ENCODE data around the gene SLC13A3. TPM values are rescaled to one million over a fixed set of nuclear protein-coding genes. Genes with fewer than 3 reads are reported as not detected.

The SLC13A3 gene
- polyA plus RNA-seq, 1 donor, result 3.7 TPM

DNA sequence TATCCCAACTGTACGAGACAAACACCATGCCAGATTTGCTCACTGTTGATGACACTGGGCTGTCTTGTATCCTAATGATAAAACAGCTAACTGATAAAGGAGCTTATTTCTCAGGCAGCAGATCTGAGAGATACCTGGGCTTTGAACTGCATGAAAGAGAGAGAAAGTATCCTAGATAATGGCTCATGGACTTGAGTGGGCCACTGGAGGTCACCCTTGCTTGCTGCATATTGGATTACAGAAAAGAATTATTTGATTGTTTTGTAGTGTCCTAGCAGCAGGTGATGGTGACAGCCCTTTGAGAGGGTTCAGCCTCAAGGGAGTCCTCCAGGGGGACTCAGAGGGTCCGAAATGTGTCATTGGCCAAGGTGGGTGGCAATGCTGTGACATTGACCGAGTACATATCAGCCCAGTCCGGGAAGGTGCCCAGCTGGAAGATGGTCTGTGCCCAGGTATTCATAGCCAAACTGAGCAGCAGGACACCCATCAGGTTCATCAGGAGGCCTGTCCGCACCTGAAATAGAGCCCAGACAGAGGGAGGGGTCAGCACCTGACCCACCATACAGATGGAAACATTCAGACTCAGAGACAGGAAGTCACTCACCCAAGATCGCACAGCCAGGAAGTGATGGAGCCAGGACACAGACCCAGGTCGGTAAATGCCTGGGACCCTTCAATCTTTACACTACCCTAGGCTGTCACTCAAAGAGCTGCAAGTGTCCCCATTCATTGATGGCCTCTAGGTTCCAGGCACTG is 91.4 kb downstream of the SLC13A3 start:
- no peaks in the 10 kb centered on the region for H3K36me3 ChIP-seq (ENCODE audit: control insufficient read depth, insufficient read depth, low read length)
- H3K4me3 ChIP-seq (ENCODE audit: low read length), result no peak overlapping the region
- H3K27ac ChIP-seq (ENCODE audit: low read length), result no peak overlapping the region
- H3K27me3 ChIP-seq (ENCODE audit: control insufficient read depth, insufficient read depth, low read length), result peaks cover 2% of the 10 kb centered on the region
- no CpG with 5 or more reads among the region's 7 CpGs for WGBS (ENCODE audit: insufficient coverage, low lambda C conversion rate)
- H3K9me3 ChIP-seq (ENCODE audit: control insufficient read depth, low read depth, low read length), result no peaks in the 10 kb centered on the region
- peaks cover 5% of the 10 kb centered on the region for H3K4me1 ChIP-seq (ENCODE audit: control insufficient read depth, insufficient read depth, low read length)
- DNase-seq, result no peak

- H3K27me3 ChIP-seq (ENCODE audit: control insufficient read depth, insufficient read depth, low read length), result peaks cover 2% of the 10 kb centered on the region
- H3K27ac ChIP-seq (ENCODE audit: low read length), result no peak overlapping the region
- H3K36me3 ChIP-seq (ENCODE audit: control insufficient read depth, insufficient read depth, low read length), result no peaks in the 10 kb centered on the region
- peaks cover 5% of the 10 kb centered on the region for H3K4me1 ChIP-seq (ENCODE audit: control insufficient read depth, insufficient read depth, low read length)
- no peak for DNase-seq
- 100% methylated on average over 1 of the region's 3 CpGs for WGBS (ENCODE audit: insufficient coverage, low lambda C conversion rate)
- H3K4me3 ChIP-seq (ENCODE audit: low read length), result no peak overlapping the region
- no peaks in the 10 kb centered on the region for H3K9me3 ChIP-seq (ENCODE audit: control insufficient read depth, low read depth, low read length)
Measured at GRCh38 chr20:46559001-46559400, 92.3 kb downstream of the SLC13A3 start.

- no peak overlapping the region for H3K4me3 ChIP-seq (ENCODE audit: low read length)
Measured at GRCh38 chr20:46558511-46558959, 92.7 kb downstream of the SLC13A3 start.

GRCh38 chr20:46557231-46557956 is 93.9 kb downstream of the SLC13A3 start:
- Histone ChIP-seq H3K9me3 (ENCODE audit: control insufficient read depth, low read depth, low read length) (no peaks in the 10 kb centered on the region), H3K4me3 (ENCODE audit: low read length) (no peak overlapping the region), H3K27me3 (ENCODE audit: control insufficient read depth, insufficient read depth, low read length) (peaks cover 2% of the 10 kb centered on the region), H3K27ac (ENCODE audit: low read length) (no peak overlapping the region), H3K4me1 (ENCODE audit: control insufficient read depth, insufficient read depth, low read length) (peaks cover 5% of the 10 kb centered on the region), H3K36me3 (ENCODE audit: control insufficient read depth, insufficient read depth, low read length) (no peaks in the 10 kb centered on the region)
- WGBS (ENCODE audit: insufficient coverage, low lambda C conversion rate), result no CpG with 5 or more reads among the region's 8 CpGs
- no peak for DNase-seq

More at GRCh38 chr20:46558511-46558959, 92.7 kb downstream of the SLC13A3 start:
- Histone ChIP-seq H3K9me3 (ENCODE audit: control insufficient read depth, low read depth, low read length) (no peaks in the 10 kb centered on the region), H3K27ac (ENCODE audit: low read length) (no peak overlapping the region), H3K36me3 (ENCODE audit: control insufficient read depth, insufficient read depth, low read length) (no peaks in the 10 kb centered on the region), H3K27me3 (ENCODE audit: control insufficient read depth, insufficient read depth, low read length) (peaks cover 2% of the 10 kb centered on the region), H3K4me1 (ENCODE audit: control insufficient read depth, insufficient read depth, low read length) (peaks cover 5% of the 10 kb centered on the region)
- DNase-seq, result peak; percentile 53 to 66
- no CpG with 5 or more reads among the region's 5 CpGs for WGBS (ENCODE audit: insufficient coverage, low lambda C conversion rate)

- Histone ChIP-seq H3K27me3 (ENCODE audit: control insufficient read depth, insufficient read depth, low read length) (peaks cover 2% of the 10 kb centered on the region), H3K36me3 (ENCODE audit: control insufficient read depth, insufficient read depth, low read length) (no peaks in the 10 kb centered on the region), H3K9me3 (ENCODE audit: control insufficient read depth, low read depth, low read length) (no peaks in the 10 kb centered on the region), H3K4me1 (ENCODE audit: control insufficient read depth, insufficient read depth, low read length) (no peaks in the 10 kb centered on the region), H3K4me3 (ENCODE audit: low read length) (no peak overlapping the region), H3K27ac (ENCODE audit: low read length) (no peak overlapping the region)
- 92% methylated on average over 3 of the region's 4 CpGs for WGBS (ENCODE audit: insufficient coverage, low lambda C conversion rate)
- DNase-seq, result no peak
Measured at GRCh38 chr20:46555370-46555956, 95.8 kb downstream of the SLC13A3 start.

DNA sequence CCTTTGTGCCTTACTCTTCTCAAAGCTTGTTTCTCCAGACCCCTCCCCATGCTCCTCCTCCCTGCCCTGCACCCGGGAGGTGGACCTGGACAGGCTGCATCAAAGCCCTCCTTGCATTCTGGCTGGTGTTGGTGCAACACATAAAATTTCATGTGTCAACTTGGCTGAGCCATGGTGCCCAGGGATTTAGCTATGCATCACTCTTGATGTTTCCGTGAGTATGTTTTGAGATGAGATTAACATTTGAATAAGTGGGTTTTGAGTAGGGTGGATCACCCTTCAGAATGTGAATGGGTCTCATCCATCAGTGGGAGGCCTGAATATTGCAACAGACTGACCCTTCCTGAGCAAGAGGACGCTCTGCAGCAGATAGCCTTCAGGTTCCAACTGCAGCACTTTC is 96.4 kb downstream of the SLC13A3 start:
- H3K9me3 ChIP-seq (ENCODE audit: control insufficient read depth, low read depth, low read length), result no peaks in the 10 kb centered on the region
- peaks cover 2% of the 10 kb centered on the region for H3K27me3 ChIP-seq (ENCODE audit: control insufficient read depth, insufficient read depth, low read length)
- WGBS (ENCODE audit: insufficient coverage, low lambda C conversion rate), result no CpG with 5 or more reads among the region's 3 CpGs
- no peaks in the 10 kb centered on the region for H3K36me3 ChIP-seq (ENCODE audit: control insufficient read depth, insufficient read depth, low read length)
- no peak overlapping the region for H3K27ac ChIP-seq (ENCODE audit: low read length)
- no peak overlapping the region for H3K4me3 ChIP-seq (ENCODE audit: low read length)
- no peaks in the 10 kb centered on the region for H3K4me1 ChIP-seq (ENCODE audit: control insufficient read depth, insufficient read depth, low read length)
- DNase-seq, result no peak

- Histone ChIP-seq H3K9me3 (ENCODE audit: control insufficient read depth, low read depth, low read length) (no peaks in the 10 kb centered on the region), H3K27ac (ENCODE audit: low read length) (no peak overlapping the region), H3K4me3 (ENCODE audit: low read length) (no peak overlapping the region), H3K36me3 (ENCODE audit: control insufficient read depth, insufficient read depth, low read length) (no peaks in the 10 kb centered on the region), H3K27me3 (ENCODE audit: control insufficient read depth, insufficient read depth, low read length) (peaks cover 2% of the 10 kb centered on the region), H3K4me1 (ENCODE audit: control insufficient read depth, insufficient read depth, low read length) (no peaks in the 10 kb centered on the region)
- WGBS (ENCODE audit: insufficient coverage, low lambda C conversion rate), result 100% methylated on average over 1 of the region's 3 CpGs
- DNase-seq, result no peak
Measured at GRCh38 chr20:46553926-46554325, 97.3 kb downstream of the SLC13A3 start.

DNA sequence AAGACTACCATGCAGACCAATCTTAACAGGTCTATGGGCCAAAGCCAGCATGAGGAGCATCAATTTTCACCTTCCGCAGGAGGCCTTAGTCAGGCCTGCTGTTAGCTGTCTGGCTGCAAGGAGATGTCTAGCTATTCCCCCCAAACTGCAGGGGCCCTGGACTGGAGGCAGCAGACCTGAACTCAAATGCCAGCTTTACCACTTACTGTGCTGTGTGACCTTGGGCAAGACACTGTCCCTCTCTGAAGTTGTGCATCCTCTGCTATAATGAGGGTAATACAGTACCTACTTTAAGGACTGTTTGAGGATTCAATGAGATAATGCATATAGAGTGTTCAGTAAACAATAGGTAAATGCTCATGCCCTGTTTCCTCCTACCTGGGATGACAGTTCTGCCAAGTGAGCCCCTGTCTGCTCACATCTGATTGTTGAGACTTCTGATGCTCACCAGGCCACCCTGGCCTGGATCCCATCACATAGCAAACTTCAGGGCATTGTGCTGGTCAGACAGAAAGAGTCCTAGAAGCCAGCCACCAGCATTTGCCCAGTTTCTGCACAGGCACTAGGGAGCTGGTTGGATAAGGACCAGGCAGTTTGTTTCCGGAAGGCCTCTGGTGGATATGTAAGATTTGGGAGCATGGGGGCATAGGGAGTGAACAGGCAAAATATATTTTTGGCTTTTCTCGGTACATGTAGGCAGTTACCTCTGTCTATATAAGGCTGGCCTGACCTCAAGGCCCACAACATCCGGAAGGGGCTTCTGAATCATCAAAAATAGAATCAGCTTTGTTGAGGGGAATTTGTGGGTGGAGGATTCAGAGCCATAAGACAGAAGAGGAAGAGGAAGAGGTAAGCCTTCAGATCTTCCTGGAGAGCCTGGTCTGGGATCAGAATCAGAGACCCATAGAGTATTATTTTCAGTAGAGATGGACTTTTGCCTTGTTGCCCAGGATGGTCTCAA is 98.5 kb downstream of the SLC13A3 start:
- DNase-seq, result no peak
- Histone ChIP-seq H3K4me1 (ENCODE audit: control insufficient read depth, insufficient read depth, low read length) (no peaks in the 10 kb centered on the region), H3K27ac (ENCODE audit: low read length) (no peak overlapping the region), H3K36me3 (ENCODE audit: control insufficient read depth, insufficient read depth, low read length) (no peaks in the 10 kb centered on the region), H3K27me3 (ENCODE audit: control insufficient read depth, insufficient read depth, low read length) (peaks cover 5% of the 10 kb centered on the region), H3K4me3 (ENCODE audit: low read length) (no peak overlapping the region), H3K9me3 (ENCODE audit: control insufficient read depth, low read depth, low read length) (no peaks in the 10 kb centered on the region)
- WGBS (ENCODE audit: insufficient coverage, low lambda C conversion rate), result 50% methylated on average over 2 of the region's 4 CpGs

- H3K27me3 ChIP-seq (ENCODE audit: control insufficient read depth, insufficient read depth, low read length), result peaks cover 8% of the 10 kb centered on the region
- H3K4me3 ChIP-seq (ENCODE audit: low read length), result no peak overlapping the region
- no peak for DNase-seq
- H3K27ac ChIP-seq (ENCODE audit: low read length), result no peak overlapping the region
- H3K4me1 ChIP-seq (ENCODE audit: control insufficient read depth, insufficient read depth, low read length), result no peaks in the 10 kb centered on the region
- no peaks in the 10 kb centered on the region for H3K36me3 ChIP-seq (ENCODE audit: control insufficient read depth, insufficient read depth, low read length)
- WGBS (ENCODE audit: insufficient coverage, low lambda C conversion rate), result 40% methylated on average over 1 of the region's 12 CpGs
- H3K9me3 ChIP-seq (ENCODE audit: control insufficient read depth, low read depth, low read length), result no peaks in the 10 kb centered on the region
Measured at GRCh38 chr20:46551522-46552381, 99.5 kb downstream of the SLC13A3 start.

All from large intestine (tissue), 3 donors.